KOPT-K1 (cell line): ENCODE measurements around the gene ABCA2.

ENCODE experiments used
- H3K27ac ChIP-seq: fragments of 200-600 bp; sonication (generic); 2 replicates; pipeline ENCODE4 v1.5.1; 2016; ENCODE audit warnings: antibody characterized with exemption, mild to moderate bottlenecking, low read depth, low read length; ENCODE audit not compliant: poor library complexity, severe bottlenecking
- H3K36me3 ChIP-seq: fragments of 200-600 bp; sonication (generic); 2 replicates; pipeline ENCODE4 v1.5.1; 2017; ENCODE audit warnings: antibody characterized with exemption, mild to moderate bottlenecking, low read length, moderate library complexity; ENCODE audit not compliant: insufficient read depth
- H3K9me3 ChIP-seq: fragments of 200-600 bp; sonication (generic); 2 replicates; pipeline ENCODE4 v1.5.1; 2017; ENCODE audit warnings: antibody characterized with exemption, low read length, mild to moderate bottlenecking; ENCODE audit not compliant: insufficient read depth, poor library complexity, severe bottlenecking

ABCA2 gene

GRCh38 chr9:136960212-136960937, 67.7 kb downstream of the ABCA2 start:
- no peak overlapping the region for H3K27ac ChIP-seq
- no peaks in the 10 kb centered on the region for H3K36me3 ChIP-seq
- no peaks in the 10 kb centered on the region for H3K9me3 ChIP-seq

GRCh38 chr9:136958898-136959850, 68.9 kb downstream of the ABCA2 start:
- Histone ChIP-seq H3K9me3 (no peaks in the 10 kb centered on the region), H3K36me3 (no peaks in the 10 kb centered on the region), H3K27ac (no peak overlapping the region)

GRCh38 chr9:136958473-136958872, 69.6 kb downstream of the ABCA2 start:
- no peak overlapping the region for H3K27ac ChIP-seq
- no peaks in the 10 kb centered on the region for H3K9me3 ChIP-seq
- H3K36me3 ChIP-seq = no peaks in the 10 kb centered on the region

DNA sequence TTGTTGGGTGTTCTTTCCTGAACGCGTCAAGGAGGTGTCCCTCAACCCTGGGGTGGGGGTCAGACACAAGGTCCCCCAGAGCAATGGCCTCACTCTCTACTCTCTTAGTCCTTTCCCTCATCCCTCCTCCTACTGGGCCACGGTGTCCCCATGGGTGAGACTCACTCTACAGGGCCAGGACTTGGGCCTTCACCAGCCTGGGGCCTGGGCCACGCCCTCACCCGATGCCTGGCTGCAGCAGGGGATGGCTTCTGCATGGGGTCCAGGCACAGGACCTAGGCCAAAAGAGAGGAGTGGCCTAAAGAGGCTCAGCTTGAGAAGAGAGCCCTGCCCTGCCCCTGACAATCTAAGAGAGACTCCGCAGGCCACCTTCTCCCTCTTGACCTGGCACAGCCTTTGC, 70.1 kb downstream of the ABCA2 start:
- Histone ChIP-seq H3K9me3 (no peaks in the 10 kb centered on the region), H3K36me3 (no peaks in the 10 kb centered on the region), H3K27ac (no peak overlapping the region)

GRCh38 chr9:136957461-136957860, 70.6 kb downstream of the ABCA2 start:
- Histone ChIP-seq H3K27ac (no peak overlapping the region), H3K36me3 (no peaks in the 10 kb centered on the region), H3K9me3 (no peaks in the 10 kb centered on the region)
